Activated naive CD8-positive, alpha-beta T cell treated with anti-CD3 and anti-CD28 coated beads for 36 hours (primary cell): ENCODE measurements around the gene GDF7. TPM values are rescaled to one million over a fixed set of nuclear protein-coding genes. Genes with fewer than 3 reads are reported as not detected.

ENCODE experiments used
- DNase-seq: peaks from one replicate; pipeline ENCODE4 v3.0.0; 2021
- H3K27ac Mint-ChIP-seq: one replicate; pipeline ENCODE4 v1.8.0; 2022; ENCODE audit warnings: mild to moderate bottlenecking, moderate library complexity, mixed read lengths
- H3K27me3 Mint-ChIP-seq: one replicate; pipeline ENCODE4 v1.8.0; 2022; ENCODE audit warnings: mild to moderate bottlenecking, mixed read lengths
- H3K36me3 Mint-ChIP-seq: one replicate; pipeline ENCODE4 v1.8.0; 2021; ENCODE audit warnings: mild to moderate bottlenecking, mixed read lengths
- H3K4me1 Mint-ChIP-seq: one replicate; pipeline ENCODE4 v1.8.0; 2021; ENCODE audit warnings: mixed read lengths
- H3K4me3 Mint-ChIP-seq: one replicate; pipeline ENCODE4 v1.8.0; 2022; ENCODE audit warnings: mild to moderate bottlenecking, moderate library complexity, mixed read lengths
- H3K9me3 Mint-ChIP-seq: one replicate; pipeline ENCODE4 v1.8.0; 2022; ENCODE audit warnings: mixed read lengths
- total RNA-seq, 2 experiments: library from RNA; stranded (reverse); gene quantifications; one replicate each; pipeline ENCODE4 v1.2.3, GENCODE V29; 2021

Gene GDF7
- total RNA-seq, 2 experiments from 2014 or later, result not detected

DNA sequence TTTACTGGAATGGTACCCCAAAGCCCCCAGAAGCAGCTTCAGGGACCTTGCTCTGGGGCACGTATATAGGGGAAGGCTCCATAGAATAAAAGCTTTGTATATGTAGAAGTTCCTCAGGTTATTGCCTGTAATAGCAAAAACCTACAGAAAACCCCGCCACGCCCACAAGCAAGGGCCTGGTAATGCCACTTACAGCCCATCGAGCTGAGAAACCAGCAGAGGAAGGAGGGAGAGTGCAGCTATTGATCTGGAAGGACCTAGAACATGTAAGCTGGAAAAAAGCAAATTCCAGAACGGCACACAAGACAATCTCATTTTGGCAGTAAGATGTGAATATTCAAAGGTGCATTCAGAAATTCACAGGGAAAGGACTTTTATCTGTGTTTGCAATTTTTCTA lies 31.8 kb upstream of the GDF7 start:
- Mint-ChIP-seq H3K27me3 (no peaks in the 10 kb centered on the region), H3K4me3 (no peak overlapping the region), H3K27ac (no peak overlapping the region), H3K4me1 (no peaks in the 10 kb centered on the region), H3K36me3 (no peaks in the 10 kb centered on the region), H3K9me3 (no peaks in the 10 kb centered on the region)
- DNase-seq, result no peak

DNA sequence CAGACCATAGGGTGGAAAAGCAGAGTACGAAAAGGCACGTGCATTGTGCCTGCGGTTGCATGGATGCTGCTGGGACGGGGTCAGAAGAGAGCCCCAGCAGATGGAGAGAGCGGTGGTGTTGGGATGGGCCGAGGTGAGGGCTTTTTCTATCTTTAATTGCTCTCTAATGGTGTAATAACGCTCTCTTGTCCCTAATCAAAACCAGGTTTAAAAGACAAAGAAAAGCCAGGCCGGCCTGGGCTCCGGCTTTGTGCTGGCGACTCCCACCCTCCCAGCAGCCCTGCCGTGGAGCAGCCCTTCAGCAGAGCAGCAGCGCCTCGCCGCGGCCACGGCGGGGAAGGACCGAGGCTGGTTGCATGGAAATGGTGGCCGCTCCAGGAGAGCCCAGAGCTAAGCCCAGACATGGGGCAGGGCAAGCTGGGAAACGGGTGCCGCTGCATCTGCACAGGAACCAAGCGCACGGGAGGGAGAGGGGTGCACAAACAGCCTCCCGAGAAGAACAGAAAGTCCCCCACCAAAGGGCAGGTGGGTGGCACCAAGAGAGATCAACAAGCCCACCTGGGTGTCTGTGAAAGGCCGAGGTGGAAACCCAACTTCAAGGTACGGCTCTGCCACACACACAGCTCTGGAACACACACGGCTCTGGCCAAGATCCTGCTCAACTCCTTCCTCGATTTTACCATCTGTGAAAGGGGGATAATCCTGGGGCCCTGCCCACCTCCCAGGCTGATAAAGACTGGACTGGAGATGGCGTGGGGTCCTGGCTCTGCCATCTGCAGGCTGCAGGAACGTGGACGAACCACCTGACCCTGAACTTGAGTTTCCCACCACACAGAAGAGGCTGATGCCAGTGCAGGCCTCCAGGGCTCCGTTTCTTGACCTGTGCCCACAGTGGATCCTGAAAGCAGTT lies 31.0 kb upstream of the GDF7 start:
- H3K4me1 Mint-ChIP-seq, result no peaks in the 10 kb centered on the region
- no peak overlapping the region for H3K27ac Mint-ChIP-seq
- no peaks in the 10 kb centered on the region for H3K9me3 Mint-ChIP-seq
- peak; percentile 68 for DNase-seq
- H3K4me3 Mint-ChIP-seq, result no peak overlapping the region
- no peaks in the 10 kb centered on the region for H3K27me3 Mint-ChIP-seq
- H3K36me3 Mint-ChIP-seq, result no peaks in the 10 kb centered on the region

GRCh38 chr2:20637147-20637546 lies 29.8 kb upstream of the GDF7 start:
- H3K9me3 Mint-ChIP-seq, result no peaks in the 10 kb centered on the region
- no peak overlapping the region for H3K4me3 Mint-ChIP-seq
- H3K4me1 Mint-ChIP-seq, result no peaks in the 10 kb centered on the region
- DNase-seq, result no peak
- no peaks in the 10 kb centered on the region for H3K36me3 Mint-ChIP-seq
- no peaks in the 10 kb centered on the region for H3K27me3 Mint-ChIP-seq
- no peak overlapping the region for H3K27ac Mint-ChIP-seq

GRCh38 chr2:20638014-20638413 lies 28.9 kb upstream of the GDF7 start:
- DNase-seq, result no peak
- no peaks in the 10 kb centered on the region for H3K4me1 Mint-ChIP-seq
- no peaks in the 10 kb centered on the region for H3K27me3 Mint-ChIP-seq
- no peaks in the 10 kb centered on the region for H3K9me3 Mint-ChIP-seq
- no peak overlapping the region for H3K4me3 Mint-ChIP-seq
- no peaks in the 10 kb centered on the region for H3K36me3 Mint-ChIP-seq
- no peak overlapping the region for H3K27ac Mint-ChIP-seq

DNA sequence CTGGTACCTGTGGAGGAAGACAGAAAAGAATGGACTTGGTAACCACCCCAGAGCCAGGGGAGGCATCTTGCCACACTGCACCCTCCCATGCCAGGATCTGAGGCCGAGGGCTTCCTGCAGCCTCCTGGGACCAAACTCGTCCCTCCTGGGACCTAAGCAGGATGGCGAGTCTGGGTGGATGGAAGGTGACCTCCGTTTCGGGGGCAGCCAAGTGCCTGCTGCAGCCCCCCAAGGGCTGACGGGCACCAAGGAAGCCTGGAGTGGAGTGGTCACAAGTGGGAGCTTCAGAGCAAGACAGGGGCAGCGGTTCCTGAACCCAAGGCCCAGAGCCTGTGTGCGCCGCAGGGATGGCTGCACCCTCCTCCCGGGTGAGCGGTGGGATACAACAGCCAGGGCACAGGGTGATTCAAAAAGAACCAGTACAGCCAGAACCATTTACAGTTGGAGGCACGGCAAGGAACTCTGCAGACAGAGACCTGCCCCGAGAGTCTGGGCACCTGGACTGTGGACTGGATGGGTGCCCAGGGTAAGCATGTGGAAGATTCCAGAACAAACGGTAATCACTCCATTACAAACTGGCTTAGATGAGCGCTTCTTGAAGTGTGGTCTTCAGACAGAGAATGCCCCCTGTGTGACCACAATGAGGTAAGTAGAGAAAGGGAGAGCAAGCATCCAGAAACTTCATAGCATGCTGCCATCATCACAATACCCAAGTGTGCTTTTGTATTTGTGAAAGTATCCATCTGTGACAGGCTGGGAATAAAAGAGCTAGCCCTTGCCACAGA lies 28.1 kb upstream of the GDF7 start:
- no peaks in the 10 kb centered on the region for H3K9me3 Mint-ChIP-seq
- no peaks in the 10 kb centered on the region for H3K36me3 Mint-ChIP-seq
- no peaks in the 10 kb centered on the region for H3K27me3 Mint-ChIP-seq
- H3K4me1 Mint-ChIP-seq, result no peaks in the 10 kb centered on the region
- no peak overlapping the region for H3K27ac Mint-ChIP-seq
- DNase-seq, result no peak
- no peak overlapping the region for H3K4me3 Mint-ChIP-seq

DNA sequence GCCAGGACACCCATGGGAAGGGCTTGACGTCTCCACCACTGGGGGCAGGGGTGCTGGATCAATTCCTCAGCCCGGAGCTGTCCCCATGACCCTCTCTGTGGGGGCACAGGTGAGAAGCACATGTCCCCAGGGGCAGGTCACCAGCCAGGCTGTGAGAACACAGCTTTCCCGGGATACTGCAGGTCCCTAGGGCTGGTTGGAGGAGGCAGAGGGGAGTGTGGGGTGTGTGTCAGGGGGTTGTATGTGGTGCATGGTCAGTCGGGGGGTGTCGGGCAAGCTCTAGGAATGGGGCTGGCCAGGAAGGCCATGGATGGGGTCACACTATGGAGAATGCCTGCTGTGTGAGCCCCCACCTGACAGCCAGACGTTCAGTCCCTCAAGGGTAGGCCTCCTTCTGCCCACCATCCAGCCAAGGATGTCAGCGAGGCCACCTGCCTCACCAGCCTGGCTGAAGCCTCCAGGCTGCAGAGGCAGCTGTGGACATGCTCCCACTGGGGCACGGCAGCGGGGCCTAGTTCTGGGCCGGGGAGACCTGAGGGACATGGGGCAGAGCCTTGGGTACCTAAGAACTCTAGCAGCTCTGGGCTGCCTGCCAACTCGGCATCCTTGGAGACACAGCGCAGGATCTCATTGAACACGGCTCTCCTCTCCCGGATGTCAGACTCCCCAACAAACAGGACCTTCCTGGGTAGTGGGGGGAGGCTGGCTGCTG lies 26.4 kb upstream of the GDF7 start:
- Mint-ChIP-seq H3K4me3 (no peak overlapping the region), H3K9me3 (no peaks in the 10 kb centered on the region), H3K27me3 (no peaks in the 10 kb centered on the region), H3K27ac (no peak overlapping the region), H3K4me1 (no peaks in the 10 kb centered on the region), H3K36me3 (no peaks in the 10 kb centered on the region)
- no peak for DNase-seq

GRCh38 chr2:20641123-20641985 lies 25.6 kb upstream of the GDF7 start:
- Mint-ChIP-seq H3K27ac (no peak overlapping the region), H3K36me3 (no peaks in the 10 kb centered on the region), H3K9me3 (no peaks in the 10 kb centered on the region), H3K27me3 (no peaks in the 10 kb centered on the region), H3K4me1 (no peaks in the 10 kb centered on the region), H3K4me3 (no peak overlapping the region)
- no peak for DNase-seq

GRCh38 chr2:20642055-20642971 lies 24.6 kb upstream of the GDF7 start:
- no peaks in the 10 kb centered on the region for H3K4me1 Mint-ChIP-seq
- H3K27me3 Mint-ChIP-seq, result no peaks in the 10 kb centered on the region
- peak; percentile 80 for DNase-seq
- H3K36me3 Mint-ChIP-seq, result no peaks in the 10 kb centered on the region
- no peak overlapping the region for H3K27ac Mint-ChIP-seq
- H3K9me3 Mint-ChIP-seq, result no peaks in the 10 kb centered on the region
- no peak overlapping the region for H3K4me3 Mint-ChIP-seq

- no peak for DNase-seq
- no peak overlapping the region for H3K27ac Mint-ChIP-seq
- no peak overlapping the region for H3K4me3 Mint-ChIP-seq
- H3K4me1 Mint-ChIP-seq, result peaks cover under 1% of the 10 kb centered on the region
- H3K9me3 Mint-ChIP-seq, result no peaks in the 10 kb centered on the region
- no peaks in the 10 kb centered on the region for H3K36me3 Mint-ChIP-seq
- no peaks in the 10 kb centered on the region for H3K27me3 Mint-ChIP-seq
Measured at GRCh38 chr2:20643060-20643459, 23.9 kb upstream of the GDF7 start.

- Mint-ChIP-seq H3K4me3 (no peak overlapping the region), H3K9me3 (no peaks in the 10 kb centered on the region), H3K4me1 (peaks cover 2% of the 10 kb centered on the region), H3K27ac (no peak overlapping the region), H3K36me3 (no peaks in the 10 kb centered on the region), H3K27me3 (no peaks in the 10 kb centered on the region)
- DNase-seq, result no peak
Measured at GRCh38 chr2:20643826-20644225, 23.1 kb upstream of the GDF7 start.

DNA sequence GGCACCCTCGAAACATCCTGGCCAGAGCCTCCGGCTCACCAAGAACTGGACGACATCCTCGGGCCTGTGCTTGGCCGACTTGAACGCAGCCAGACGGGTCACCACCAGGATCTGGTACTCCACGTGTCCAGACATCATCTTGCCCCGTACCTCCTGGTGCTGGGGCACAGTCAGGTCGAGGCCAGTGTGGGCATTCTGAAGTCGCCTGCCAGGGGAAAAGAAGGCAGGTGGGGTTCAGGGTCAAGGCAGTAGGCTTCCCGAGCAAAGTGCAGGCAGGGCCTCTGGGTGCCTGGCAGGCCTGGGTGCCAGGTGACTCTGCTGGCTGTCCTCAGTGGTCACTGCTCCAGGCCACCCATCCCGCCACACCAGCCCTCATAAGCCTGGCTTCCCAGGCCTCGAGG lies 21.6 kb upstream of the GDF7 start:
- Mint-ChIP-seq H3K9me3 (no peaks in the 10 kb centered on the region), H3K36me3 (no peaks in the 10 kb centered on the region), H3K4me3 (no peak overlapping the region), H3K4me1 (peaks cover 9% of the 10 kb centered on the region), H3K27me3 (no peaks in the 10 kb centered on the region), H3K27ac (no peak overlapping the region)
- DNase-seq, result no peak

DNA sequence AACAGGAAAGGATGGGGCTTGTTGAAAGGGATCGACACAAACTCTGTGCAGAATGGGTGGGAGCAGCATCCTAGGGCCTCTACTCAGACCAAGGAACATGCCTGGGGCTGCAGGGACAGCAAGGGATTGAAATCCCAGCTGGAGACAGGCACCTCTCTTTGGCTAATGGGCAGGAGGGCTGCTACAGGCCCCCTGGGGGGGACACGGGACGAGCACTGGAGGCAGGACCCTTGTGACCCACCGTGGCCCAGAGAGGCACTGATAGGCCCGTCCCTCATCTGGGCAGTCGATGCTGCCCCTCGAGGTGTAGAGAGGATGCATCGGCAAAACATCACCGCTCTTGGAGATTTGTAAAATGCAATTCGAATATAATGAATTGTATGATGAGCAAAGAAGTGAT lies 21.2 kb upstream of the GDF7 start:
- DNase-seq, result no peak
- H3K4me1 Mint-ChIP-seq, result peaks cover 12% of the 10 kb centered on the region
- H3K27ac Mint-ChIP-seq, result no peak overlapping the region
- H3K27me3 Mint-ChIP-seq, result no peaks in the 10 kb centered on the region
- H3K4me3 Mint-ChIP-seq, result no peak overlapping the region
- no peaks in the 10 kb centered on the region for H3K9me3 Mint-ChIP-seq
- no peaks in the 10 kb centered on the region for H3K36me3 Mint-ChIP-seq

DNA sequence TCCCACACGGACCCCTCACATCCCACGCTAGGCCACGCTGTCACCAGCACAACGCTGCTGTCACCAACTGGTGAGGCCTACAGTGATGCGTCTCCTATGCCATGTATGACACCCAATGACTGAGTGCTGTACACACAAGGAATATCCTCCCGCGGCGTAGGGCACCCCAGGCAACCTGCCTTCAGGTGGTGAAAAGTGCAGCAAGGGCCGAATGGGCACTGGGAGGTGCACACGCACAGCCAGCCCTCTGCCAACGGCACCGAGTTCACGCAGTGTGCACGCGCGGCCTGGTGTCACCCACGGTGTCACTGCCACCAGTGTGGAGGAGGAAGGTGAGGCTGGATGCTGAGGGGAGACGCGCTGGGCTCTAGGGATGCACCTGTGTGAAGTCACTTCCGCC lies 20.5 kb upstream of the GDF7 start:
- no peaks in the 10 kb centered on the region for H3K36me3 Mint-ChIP-seq
- no peaks in the 10 kb centered on the region for H3K9me3 Mint-ChIP-seq
- no peaks in the 10 kb centered on the region for H3K27me3 Mint-ChIP-seq
- peaks cover 15% of the 10 kb centered on the region for H3K4me1 Mint-ChIP-seq
- DNase-seq, result no peak
- no peak overlapping the region for H3K27ac Mint-ChIP-seq
- no peak overlapping the region for H3K4me3 Mint-ChIP-seq

- no peak overlapping the region for H3K27ac Mint-ChIP-seq
- no peaks in the 10 kb centered on the region for H3K27me3 Mint-ChIP-seq
- no peaks in the 10 kb centered on the region for H3K9me3 Mint-ChIP-seq
Measured at GRCh38 chr2:20647211-20647610, 19.7 kb upstream of the GDF7 start.

More at GRCh38 chr2:20647211-20647610, 19.7 kb upstream of the GDF7 start:
- DNase-seq, result no peak
- peaks cover 17% of the 10 kb centered on the region for H3K4me1 Mint-ChIP-seq
- H3K4me3 Mint-ChIP-seq, result no peak overlapping the region
- H3K36me3 Mint-ChIP-seq, result no peaks in the 10 kb centered on the region
